ENCODE data around the gene TACC2.
A peak's percentile ranks its signal among the peaks of the same experiment; 100 is the strongest.

TACC2 gene

GRCh38 chr10:122298206-122298597 is 309.2 kb downstream of the TACC2 start:
- DNase-seq (ENCODE audit: low read depth), result no peak

GRCh38 chr10:122298598-122299301 is 309.8 kb downstream of the TACC2 start:
- peak; percentile 34 for DNase-seq (ENCODE audit: low read depth)

- DNase-seq (ENCODE audit: low read depth), result no peak
Observed at GRCh38 chr10:122299423-122300075, 310.6 kb downstream of the TACC2 start.

GRCh38 chr10:122301055-122301810 is 312.3 kb downstream of the TACC2 start:
- DNase-seq (ENCODE audit: low read depth), result peak; percentile 26

- DNase-seq (ENCODE audit: low read depth), result no peak
Observed at GRCh38 chr10:122301811-122302115, 312.8 kb downstream of the TACC2 start.

GRCh38 chr10:122302315-122302714 is 313.4 kb downstream of the TACC2 start:
- DNase-seq (ENCODE audit: low read depth), result no peak

GRCh38 chr10:122303271-122304053 is 314.5 kb downstream of the TACC2 start:
- no peak for DNase-seq (ENCODE audit: low read depth)

All from HS-5 (cell line).